Measurements from ENCODE around the gene SCRG1.

- TF ChIP-seq POLR2A (IDR thresholded peaks at IDR 0.05; ENCODE audit: low read depth, low read length) = no peak
- TF ChIP-seq POLR2AphosphoS5 (IDR thresholded peaks at IDR 0.05; ENCODE audit: low read depth, low read length) = no peak
These were observed 37.9 kb upstream of the SCRG1 start for GRCh38 chr4:173436771-173437265.
